SK-N-MC (cell line): ENCODE data around the gene MANBA.
"Not testable (repeated sequence)": the region's sequence is repeated elsewhere in the genome, so short reads cannot be mapped to it uniquely, and the experiment has no call there.

Experiments used
- DNase-seq: peaks from one replicate; pipeline ENCODE4 v3.0.0-alpha.2; 2011; ENCODE audit warnings: low read depth, low spot score
- H3K27ac ChIP-seq: fragments of 200-600 bp; sonication (generic); 2 replicates; pipeline ENCODE4 v1.5.1; 2016; ENCODE audit warnings: mixed run types
- H3K36me3 ChIP-seq: fragments of 200-600 bp; sonication (generic); 2 replicates; pipeline ENCODE4 v1.6.1; 2017; ENCODE audit warnings: antibody characterized with exemption, low read length, mixed read lengths; ENCODE audit not compliant: insufficient read depth
- H3K4me3 ChIP-seq: fragments of 200-600 bp; sonication (generic); 2 replicates; pipeline ENCODE4 v1.5.1; 2016
- H3K9ac ChIP-seq: fragments of 200-600 bp; sonication (generic); 2 replicates; pipeline ENCODE4 v1.8.0; 2017; ENCODE audit warnings: mixed run types, mixed read lengths; ENCODE audit not compliant: insufficient read length
- H3K9me3 ChIP-seq: fragments of 200-600 bp; sonication (generic); 2 replicates; pipeline ENCODE4 v1.6.1; 2017; ENCODE audit warnings: low read depth, mild to moderate bottlenecking, antibody characterized with exemption, low read length, moderate library complexity, mixed read lengths
- EZH2 ChIP-seq: fragments of 200-600 bp; sonication (generic); IDR thresholded peaks from one replicate; pipeline ENCODE4 v1.6.1; 2017; ENCODE audit warnings: antibody characterized with exemption
- FOXP2 ChIP-seq: optimal IDR thresholded peaks from 2 replicates; pipeline ENCODE3; 2011; ENCODE audit warnings: mild to moderate bottlenecking, moderate library complexity; ENCODE audit not compliant: insufficient read depth; ENCODE audit errors: extremely low read length, control extremely low read depth
- POLR2AphosphoS5 ChIP-seq: IDR thresholded peaks from 2 replicates; pipeline ENCODE4 v1.6.1; 2012; ENCODE audit warnings: mild to moderate bottlenecking, low read depth, low read length, borderline replicate concordance

MANBA gene

GRCh38 chr4:102620697-102621497 lies 139.9 kb downstream of the MANBA start:
- Histone ChIP-seq H3K9me3 (no peaks in the 10 kb centered on the region), H3K9ac (no peak overlapping the region), H3K36me3 (no peaks in the 10 kb centered on the region), H3K27ac (no peak overlapping the region), H3K4me3 (peak overlapping the region; percentile 55)
- no peak for TF ChIP-seq POLR2AphosphoS5
- TF ChIP-seq FOXP2, result no peak
- TF ChIP-seq EZH2, result no peak
- DNase-seq, result peak; percentile 87

DNA sequence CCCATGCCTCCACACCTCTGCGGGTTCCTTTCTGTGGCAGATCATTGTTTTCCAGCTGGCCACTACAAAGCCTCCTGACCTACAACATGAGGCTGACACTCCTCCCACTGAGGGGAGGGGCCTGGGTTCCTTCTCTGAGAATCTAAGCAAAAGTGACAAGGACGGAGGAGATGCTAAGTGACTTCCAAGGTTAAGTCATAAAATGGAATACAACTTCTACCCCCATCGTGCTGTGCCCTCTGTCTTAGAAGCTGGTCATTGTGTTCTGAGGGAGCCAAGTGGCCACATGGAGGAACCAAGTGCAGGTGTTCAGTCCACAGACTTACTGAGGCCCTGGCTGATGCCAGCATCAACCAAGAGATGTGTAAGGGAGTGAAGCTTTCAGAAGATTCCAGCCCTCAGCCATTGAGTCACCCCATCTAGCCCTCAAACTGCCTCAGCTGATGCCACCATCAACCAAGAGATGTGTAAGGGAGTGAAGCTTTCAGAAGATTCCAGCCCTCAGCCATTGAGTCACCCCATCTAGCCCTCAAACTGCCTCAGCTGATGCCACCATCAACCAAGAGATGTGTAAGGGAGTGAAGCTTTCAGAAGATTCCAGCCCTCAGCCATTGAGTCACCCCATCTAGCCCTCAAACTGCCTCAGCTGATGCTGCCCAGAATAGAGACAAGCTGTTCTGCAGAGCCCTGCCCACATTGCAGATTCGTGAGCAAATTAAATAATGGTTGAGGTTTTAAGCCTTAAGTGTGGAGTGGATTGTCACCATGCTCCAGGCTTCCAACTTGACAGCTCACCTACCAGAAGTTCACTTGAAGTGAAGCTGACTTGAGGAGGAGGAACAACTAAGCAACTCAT lies 140.8 kb downstream of the MANBA start:
- H3K27ac ChIP-seq, H3K9me3 ChIP-seq, DNase-seq, H3K4me3 ChIP-seq, H3K9ac ChIP-seq, H3K36me3 ChIP-seq: not testable (repeated sequence)

DNA sequence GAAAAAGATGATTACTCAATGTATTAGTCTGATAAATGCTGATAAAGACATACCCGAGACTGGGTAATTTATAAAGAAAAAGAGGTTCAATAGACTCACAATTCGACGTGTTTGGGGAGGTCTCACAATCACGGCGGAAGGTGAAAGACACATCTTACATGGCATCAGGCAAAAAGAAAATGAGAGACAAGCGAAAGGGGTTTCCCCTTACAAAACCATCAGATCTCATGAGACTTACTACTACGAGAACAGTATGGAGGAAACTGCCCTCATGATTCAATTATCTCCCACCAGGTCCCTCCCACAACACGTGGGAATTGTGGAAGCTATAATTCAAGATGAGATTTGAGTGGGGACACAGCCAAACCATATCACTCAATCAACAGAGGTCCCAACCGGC lies 141.7 kb downstream of the MANBA start:
- not testable (repeated sequence) for H3K4me3 ChIP-seq, H3K9ac ChIP-seq

GRCh38 chr4:102616636-102617035 lies 144.1 kb downstream of the MANBA start:
- H3K9ac ChIP-seq, result no peak overlapping the region
- no peaks in the 10 kb centered on the region; the same call in 1 of the 2 replicates for H3K36me3 ChIP-seq
- H3K4me3 ChIP-seq, result no peak overlapping the region
- no peak overlapping the region for H3K27ac ChIP-seq
- no peak for DNase-seq
- no peaks in the 10 kb centered on the region for H3K9me3 ChIP-seq
- TF ChIP-seq POLR2AphosphoS5, result no peak
- TF ChIP-seq FOXP2, result no peak
- no peak for TF ChIP-seq EZH2

More for the DNA sequence above, 141.7 kb downstream of the MANBA start:
- H3K9me3 ChIP-seq, H3K27ac ChIP-seq, H3K36me3 ChIP-seq, DNase-seq: not testable (repeated sequence)

DNA sequence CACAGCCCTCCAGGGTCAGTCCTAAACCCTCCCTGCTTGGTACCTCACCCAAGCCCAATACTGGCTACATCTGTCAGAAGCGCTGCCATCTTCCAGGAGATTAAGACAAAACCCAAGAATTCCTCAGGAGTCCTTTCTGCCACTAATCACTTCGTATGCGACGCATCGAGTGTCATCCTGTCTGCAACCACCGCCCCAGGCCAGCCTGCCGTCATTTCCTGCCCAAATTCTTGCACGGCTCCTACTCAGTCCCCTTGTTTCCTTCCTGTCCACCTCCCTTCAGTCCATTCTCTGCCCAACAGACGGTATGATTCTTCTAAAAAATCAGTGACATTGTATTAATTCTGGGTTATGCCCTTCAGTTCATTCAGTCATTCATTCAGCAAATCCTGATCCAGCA lies 146.0 kb downstream of the MANBA start:
- H3K9ac ChIP-seq, result no peak overlapping the region
- no peaks in the 10 kb centered on the region for H3K9me3 ChIP-seq
- no peak overlapping the region for H3K27ac ChIP-seq
- no peaks in the 10 kb centered on the region; the same call in 1 of the 2 replicates for H3K36me3 ChIP-seq
- DNase-seq, result no peak
- H3K4me3 ChIP-seq, result no peak overlapping the region
- TF ChIP-seq POLR2AphosphoS5, result no peak
- TF ChIP-seq EZH2, result no peak
- no peak for TF ChIP-seq FOXP2

- H3K9ac ChIP-seq, result no peak overlapping the region
- H3K36me3 ChIP-seq, result no peaks in the 10 kb centered on the region; the same call in 1 of the 2 replicates
- no peak overlapping the region for H3K4me3 ChIP-seq
- no peak for DNase-seq
- no peak overlapping the region for H3K27ac ChIP-seq
- H3K9me3 ChIP-seq, result no peaks in the 10 kb centered on the region
- no peak for TF ChIP-seq POLR2AphosphoS5
- TF ChIP-seq FOXP2, result no peak
- no peak for TF ChIP-seq EZH2
Observed at GRCh38 chr4:102612824-102613366, 147.9 kb downstream of the MANBA start.

DNA sequence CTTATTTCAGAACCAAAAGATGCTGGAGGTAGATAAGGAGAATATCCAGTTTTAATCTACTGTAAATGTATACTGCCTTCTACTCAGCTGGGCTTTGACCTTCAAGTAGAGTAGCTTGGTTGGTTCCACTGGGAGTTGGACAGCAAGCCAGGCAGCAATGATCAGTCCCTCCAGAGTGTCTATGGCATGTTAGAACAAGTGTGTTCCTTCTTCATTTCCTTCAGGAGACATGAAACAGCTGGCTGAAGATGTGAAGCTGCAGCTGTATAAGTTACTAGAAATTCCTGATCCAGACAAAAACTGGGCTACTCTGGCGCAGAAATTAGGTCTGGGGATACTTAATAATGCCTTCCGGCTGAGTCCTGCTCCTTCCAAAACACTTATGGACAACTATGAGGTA lies 148.6 kb downstream of the MANBA start:
- Histone ChIP-seq H3K9me3 (no peaks in the 10 kb centered on the region), H3K36me3 (no peaks in the 10 kb centered on the region; the same call in 1 of the 2 replicates), H3K27ac (no peak overlapping the region), H3K4me3 (no peak overlapping the region), H3K9ac (no peak overlapping the region)
- TF ChIP-seq FOXP2, result no peak
- TF ChIP-seq POLR2AphosphoS5, result no peak
- TF ChIP-seq EZH2, result no peak
- no peak for DNase-seq

- no peak overlapping the region for H3K27ac ChIP-seq
- no peak overlapping the region for H3K4me3 ChIP-seq
- no peaks in the 10 kb centered on the region; the same call in 1 of the 2 replicates for H3K36me3 ChIP-seq
Observed at GRCh38 chr4:102610476-102610875, 150.3 kb downstream of the MANBA start.

GRCh38 chr4:102610007-102610406 lies 150.8 kb downstream of the MANBA start:
- Histone ChIP-seq H3K36me3 (no peaks in the 10 kb centered on the region; the same call in 1 of the 2 replicates), H3K9ac (no peak overlapping the region), H3K4me3 (no peak overlapping the region), H3K9me3 (no peaks in the 10 kb centered on the region), H3K27ac (no peak overlapping the region)
- no peak for DNase-seq
- TF ChIP-seq POLR2AphosphoS5 (no peak), FOXP2 (no peak), EZH2 (no peak)

More at GRCh38 chr4:102610476-102610875, 150.3 kb downstream of the MANBA start:
- TF ChIP-seq POLR2AphosphoS5, result no peak
- TF ChIP-seq EZH2, result no peak
- TF ChIP-seq FOXP2, result no peak
- Histone ChIP-seq H3K9me3 (no peaks in the 10 kb centered on the region), H3K9ac (no peak overlapping the region)
- DNase-seq, result no peak
